K562 (cell line): ENCODE results near the gene DAGLA. TPM values are rescaled to one million over a fixed set of nuclear protein-coding genes. Genes with fewer than 3 reads are reported as not detected.

ENCODE experiments used
- ARID2 ChIP-seq: fragments of 450-650 bp; IDR thresholded peaks from 2 replicates; pipeline ENCODE4 v1.6.1; 2017; ENCODE audit warnings: antibody characterized with exemption, mild to moderate bottlenecking
- BACH1 ChIP-seq: fragments of 200-800 bp; sonication (Bioruptor generic); IDR thresholded peaks from 2 replicates; pipeline ENCODE4 v1.6.1; 2016; ENCODE audit warnings: missing genetic modification characterization, missing compliant biosample characterization
- CBX8 ChIP-seq: fragments of 200-600 bp; sonication (generic); IDR thresholded peaks from 2 replicates; pipeline ENCODE4 v1.6.1; 2012; ENCODE audit warnings: borderline replicate concordance, mixed run types, low read depth, mild to moderate bottlenecking, moderate library complexity, mixed read lengths, low read length, control low read depth, inconsistent platforms; ENCODE audit not compliant: poor library complexity, severe bottlenecking; ENCODE audit errors: extremely low read depth
- HNRNPH1 ChIP-seq: fragments of 200-400 bp; formaldehyde crosslinking; optimal IDR thresholded peaks from 2 replicates; pipeline ENCODE3; 2017; ENCODE audit warnings: low read depth, mild to moderate bottlenecking, low read length, moderate library complexity
- HSF4 ChIP-seq: fragments of 250-450 bp; sonication (Bioruptor Pico); IDR thresholded peaks from 2 replicates; pipeline ENCODE4 v2.1.2; 2022; ENCODE audit warnings: mild to moderate bottlenecking, moderate library complexity, borderline replicate concordance
- IFI16 ChIP-seq: fragments of 250-450 bp; sonication (Bioruptor Pico); IDR thresholded peaks from 2 replicates; pipeline ENCODE4 v2.1.2; 2022; ENCODE audit warnings: mild to moderate bottlenecking, inconsistent platforms
- MAFG ChIP-seq: fragments of 450-650 bp; conservative IDR thresholded peaks from 2 replicates; pipeline ENCODE4 v1.6.1; 2016; ENCODE audit warnings: missing genetic modification characterization, missing compliant biosample characterization
- MTA1 ChIP-seq: fragments of 450-650 bp; IDR thresholded peaks from 2 replicates; pipeline ENCODE4 v1.6.1; 2017; ENCODE audit warnings: borderline replicate concordance
- SIN3B ChIP-seq: fragments of 450-650 bp; IDR thresholded peaks from 2 replicates; pipeline ENCODE4 v1.6.1; 2017; ENCODE audit warnings: low read depth, mild to moderate bottlenecking, moderate library complexity
- STAT5A ChIP-seq: IDR thresholded peaks from 2 replicates; pipeline ENCODE4 v1.6.1; 2012; ENCODE audit warnings: low read length, inconsistent platforms, borderline replicate concordance
- ZKSCAN8 ChIP-seq: fragments of 200-800 bp; sonication (Bioruptor generic); IDR thresholded peaks from 2 replicates; pipeline ENCODE4 v1.6.1; 2016; ENCODE audit warnings: missing genetic modification characterization, missing compliant biosample characterization
- ZNF77 ChIP-seq: fragments of 250-450 bp; sonication (Bioruptor Pico); IDR thresholded peaks from 2 replicates; pipeline ENCODE4 v1.5.0; 2020
- ZNF79 ChIP-seq: fragments of 250-450 bp; sonication (Bioruptor Pico); IDR thresholded peaks from 2 replicates; pipeline ENCODE4 v1.4.0; 2020; ENCODE audit warnings: low read depth, mild to moderate bottlenecking, moderate library complexity
- polyA plus RNA-seq, 8 experiments: library from polyadenylated mRNA; depleted of rRNA in 4 of 8; stranded (reverse) in 5 of 8; unstranded in 3 of 8; fragments of >200 nt; fragmentation: Nextera tagmentation in 2 of 8; fragmentation: Illumina TruSeq in 1 of 8; extraction: Ambion mirVana in 2 of 8; extraction: Trizol in 1 of 8; gene quantifications; 2 replicates each; pipeline versions ENCODE4 v1.2.1 to v1.2.3, GENCODE V29; 2011 to 2014; ENCODE audit warnings: inconsistent platforms in 1 of 8, missing spikeins in 1 of 8
- total RNA-seq, 7 experiments: library from RNA; depleted of rRNA in 6 of 7; stranded (reverse); fragments of >200 nt in 6 of 7; fragmentation: Illumina TruSeq in 2 of 7; extraction: Trizol in 2 of 7; gene quantifications; 2 replicates each; pipeline versions ENCODE4 v1.2.1 to v1.2.3, GENCODE V29; 2011 to 2021; ENCODE audit warnings: low replicate concordance in 1 of 7
- TF ChIP-seq, protein P1 (sequence below), 3 experiments: fragments of 200-800 bp in 1 of 3; fragments of 250-450 bp in 1 of 3; fragments of 450-650 bp in 1 of 3; sonication (Bioruptor Pico) in 1 of 3; sonication (Bioruptor generic) in 1 of 3; formaldehyde crosslinking in 1 of 3; IDR thresholded peaks; 2 replicates each; pipeline versions ENCODE4 v1.6.1 to v1.8.0; 2016 to 2022; ENCODE audit warnings: mild to moderate bottlenecking in 2 of 3, missing genetic modification characterization in 2 of 3, missing compliant biosample characterization in 1 of 3, moderate library complexity in 1 of 3
- TF ChIP-seq, protein P2 (sequence below): fragments of 250-450 bp; sonication (Bioruptor Pico); IDR thresholded peaks from 2 replicates; pipeline ENCODE4 v1.5.0; 2021; ENCODE audit warnings: mild to moderate bottlenecking, borderline replicate concordance
- TF ChIP-seq, protein P3 (sequence below): IDR thresholded peaks from 2 replicates; pipeline ENCODE4 v1.6.1; 2016; ENCODE audit warnings: missing genetic modification characterization, missing compliant biosample characterization
- TF ChIP-seq, protein P4 (sequence below): fragments of 450-650 bp; formaldehyde crosslinking; IDR thresholded peaks from 2 replicates; pipeline ENCODE4 v1.4.0; 2020; ENCODE audit warnings: mild to moderate bottlenecking
- TF ChIP-seq, protein P5 (sequence below): sonication (generic); formaldehyde crosslinking; IDR thresholded peaks from 2 replicates; pipeline ENCODE4 v1.9.0; 2022; ENCODE audit warnings: mild to moderate bottlenecking, missing genetic modification reagents

The DAGLA gene
- total and polyA plus RNA-seq, 9 of the 15 experiments (the other 6 are each of a cell fraction or from before 2014, with no cell fraction given): 0.03 to 0.16 (median 0.04) TPM; not detected in 4

DNA sequence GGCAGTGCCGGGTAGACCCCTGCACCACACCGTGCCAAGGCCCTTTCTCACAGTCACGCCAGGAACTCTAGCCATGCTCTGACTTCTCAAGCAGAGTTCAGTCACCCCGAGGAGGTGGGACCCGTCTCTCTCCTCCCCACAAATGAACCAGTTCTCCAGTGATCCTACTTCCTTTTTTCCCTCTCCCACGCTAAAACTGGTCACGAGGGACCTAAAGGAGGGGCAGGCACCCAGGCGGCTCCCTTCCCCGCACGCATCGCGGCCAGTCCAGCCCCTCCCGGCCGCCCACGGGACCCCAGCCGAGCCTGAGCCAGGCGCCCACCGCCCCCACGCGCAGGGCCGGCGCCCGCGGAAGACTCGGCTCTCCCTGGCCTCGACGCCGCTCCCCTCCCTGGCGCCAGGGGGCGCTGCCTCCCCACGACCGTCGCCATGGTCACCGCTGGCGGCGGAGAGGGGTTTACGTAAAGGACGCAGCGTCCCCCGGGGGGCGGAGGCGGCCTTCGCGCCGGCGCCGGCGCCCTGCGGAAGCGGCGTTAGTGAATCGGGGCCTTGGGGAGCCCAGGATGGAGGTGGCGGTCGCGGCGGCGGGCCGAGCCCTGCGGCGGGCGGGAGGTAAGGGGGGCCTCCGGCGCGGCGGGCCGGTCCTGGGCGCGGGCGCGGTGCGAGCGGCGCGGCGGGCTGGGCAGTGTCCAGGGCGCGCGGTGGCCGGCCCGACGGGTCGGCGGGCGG, at the start of gene DAGLA (continued):
- TF ChIP-seq, protein P1, sequence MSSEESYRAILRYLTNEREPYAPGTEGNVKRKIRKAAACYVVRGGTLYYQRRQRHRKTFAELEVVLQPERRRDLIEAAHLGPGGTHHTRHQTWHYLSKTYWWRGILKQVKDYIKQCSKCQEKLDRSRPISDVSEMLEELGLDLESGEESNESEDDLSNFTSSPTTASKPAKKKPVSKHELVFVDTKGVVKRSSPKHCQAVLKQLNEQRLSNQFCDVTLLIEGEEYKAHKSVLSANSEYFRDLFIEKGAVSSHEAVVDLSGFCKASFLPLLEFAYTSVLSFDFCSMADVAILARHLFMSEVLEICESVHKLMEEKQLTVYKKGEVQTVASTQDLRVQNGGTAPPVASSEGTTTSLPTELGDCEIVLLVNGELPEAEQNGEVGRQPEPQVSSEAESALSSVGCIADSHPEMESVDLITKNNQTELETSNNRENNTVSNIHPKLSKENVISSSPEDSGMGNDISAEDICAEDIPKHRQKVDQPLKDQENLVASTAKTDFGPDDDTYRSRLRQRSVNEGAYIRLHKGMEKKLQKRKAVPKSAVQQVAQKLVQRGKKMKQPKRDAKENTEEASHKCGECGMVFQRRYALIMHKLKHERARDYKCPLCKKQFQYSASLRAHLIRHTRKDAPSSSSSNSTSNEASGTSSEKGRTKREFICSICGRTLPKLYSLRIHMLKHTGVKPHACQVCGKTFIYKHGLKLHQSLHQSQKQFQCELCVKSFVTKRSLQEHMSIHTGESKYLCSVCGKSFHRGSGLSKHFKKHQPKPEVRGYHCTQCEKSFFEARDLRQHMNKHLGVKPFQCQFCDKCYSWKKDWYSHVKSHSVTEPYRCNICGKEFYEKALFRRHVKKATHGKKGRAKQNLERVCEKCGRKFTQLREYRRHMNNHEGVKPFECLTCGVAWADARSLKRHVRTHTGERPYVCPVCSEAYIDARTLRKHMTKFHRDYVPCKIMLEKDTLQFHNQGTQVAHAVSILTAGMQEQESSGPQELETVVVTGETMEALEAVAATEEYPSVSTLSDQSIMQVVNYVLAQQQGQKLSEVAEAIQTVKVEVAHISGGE (CRISPR knock-in tag; IDR thresholded peaks at IDR 0.05): no peak
- TF ChIP-seq, protein P2, sequence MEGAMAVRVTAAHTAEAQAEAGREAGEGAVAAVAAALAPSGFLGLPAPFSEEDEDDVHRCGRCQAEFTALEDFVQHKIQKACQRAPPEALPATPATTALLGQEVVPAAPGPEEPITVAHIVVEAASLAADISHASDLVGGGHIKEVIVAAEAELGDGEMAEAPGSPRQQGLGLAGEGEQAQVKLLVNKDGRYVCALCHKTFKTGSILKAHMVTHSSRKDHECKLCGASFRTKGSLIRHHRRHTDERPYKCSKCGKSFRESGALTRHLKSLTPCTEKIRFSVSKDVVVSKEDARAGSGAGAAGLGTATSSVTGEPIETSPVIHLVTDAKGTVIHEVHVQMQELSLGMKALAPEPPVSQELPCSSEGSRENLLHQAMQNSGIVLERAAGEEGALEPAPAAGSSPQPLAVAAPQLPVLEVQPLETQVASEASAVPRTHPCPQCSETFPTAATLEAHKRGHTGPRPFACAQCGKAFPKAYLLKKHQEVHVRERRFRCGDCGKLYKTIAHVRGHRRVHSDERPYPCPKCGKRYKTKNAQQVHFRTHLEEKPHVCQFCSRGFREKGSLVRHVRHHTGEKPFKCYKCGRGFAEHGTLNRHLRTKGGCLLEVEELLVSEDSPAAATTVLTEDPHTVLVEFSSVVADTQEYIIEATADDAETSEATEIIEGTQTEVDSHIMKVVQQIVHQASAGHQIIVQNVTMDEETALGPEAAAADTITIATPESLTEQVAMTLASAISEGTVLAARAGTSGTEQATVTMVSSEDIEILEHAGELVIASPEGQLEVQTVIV (CRISPR knock-in tag): no peak
- TF ChIP-seq ZNF77 (CRISPR knock-in tag) (no peak), HNRNPH1 (peak; percentile 98), HSF4 (CRISPR knock-in tag) (no peak), BACH1 (tag) (no peak), ZNF79 (CRISPR knock-in tag) (no peak), ARID2 (no peak), ZKSCAN8 (CRISPR knock-in tag) (no peak), STAT5A (no peak), MTA1 (0 out of 2 replicates have a peak, but pooled peaks have one; percentile 13), CBX8 (no peak), SIN3B (no peak; the same call in 1 of the 2 replicates), IFI16 (CRISPR knock-in tag) (no peak), MAFG (no peak)
- TF ChIP-seq, protein P3, sequence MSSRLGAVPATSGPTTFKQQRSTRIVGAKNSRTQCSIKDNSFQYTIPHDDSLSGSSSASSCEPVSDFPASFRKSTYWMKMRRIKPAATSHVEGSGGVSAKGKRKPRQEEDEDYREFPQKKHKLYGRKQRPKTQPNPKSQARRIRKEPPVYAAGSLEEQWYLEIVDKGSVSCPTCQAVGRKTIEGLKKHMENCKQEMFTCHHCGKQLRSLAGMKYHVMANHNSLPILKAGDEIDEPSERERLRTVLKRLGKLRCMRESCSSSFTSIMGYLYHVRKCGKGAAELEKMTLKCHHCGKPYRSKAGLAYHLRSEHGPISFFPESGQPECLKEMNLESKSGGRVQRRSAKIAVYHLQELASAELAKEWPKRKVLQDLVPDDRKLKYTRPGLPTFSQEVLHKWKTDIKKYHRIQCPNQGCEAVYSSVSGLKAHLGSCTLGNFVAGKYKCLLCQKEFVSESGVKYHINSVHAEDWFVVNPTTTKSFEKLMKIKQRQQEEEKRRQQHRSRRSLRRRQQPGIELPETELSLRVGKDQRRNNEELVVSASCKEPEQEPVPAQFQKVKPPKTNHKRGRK: no peak
- TF ChIP-seq, protein P4, sequence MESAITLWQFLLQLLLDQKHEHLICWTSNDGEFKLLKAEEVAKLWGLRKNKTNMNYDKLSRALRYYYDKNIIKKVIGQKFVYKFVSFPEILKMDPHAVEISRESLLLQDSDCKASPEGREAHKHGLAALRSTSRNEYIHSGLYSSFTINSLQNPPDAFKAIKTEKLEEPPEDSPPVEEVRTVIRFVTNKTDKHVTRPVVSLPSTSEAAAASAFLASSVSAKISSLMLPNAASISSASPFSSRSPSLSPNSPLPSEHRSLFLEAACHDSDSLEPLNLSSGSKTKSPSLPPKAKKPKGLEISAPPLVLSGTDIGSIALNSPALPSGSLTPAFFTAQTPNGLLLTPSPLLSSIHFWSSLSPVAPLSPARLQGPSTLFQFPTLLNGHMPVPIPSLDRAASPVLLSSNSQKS (CRISPR knock-in tag): no peak
- TF ChIP-seq, protein P5, sequence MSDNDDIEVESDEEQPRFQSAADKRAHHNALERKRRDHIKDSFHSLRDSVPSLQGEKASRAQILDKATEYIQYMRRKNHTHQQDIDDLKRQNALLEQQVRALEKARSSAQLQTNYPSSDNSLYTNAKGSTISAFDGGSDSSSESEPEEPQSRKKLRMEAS (CRISPR knock-in tag): no peak
